Measurements from ENCODE around the gene IQCE. TPM values are rescaled to one million over a fixed set of nuclear protein-coding genes. Genes with fewer than 3 reads are reported as not detected.
A peak's percentile ranks its signal among the peaks of the same experiment; 100 is the strongest.

IQCE gene
- polyA plus RNA-seq, 3 donors: 22.3 to 28.8 (median 26.4) TPM

GRCh38 chr7:2629746-2630681 is 71.2 kb downstream of the IQCE start:
- DNase-seq: no peak

GRCh38 chr7:2631946-2632732 is 73.4 kb downstream of the IQCE start, which contains the start of gene TTYH3:
Gene TTYH3 (plus strand): TSS chr7:2631986. CDS start chr7:2632156, 170 bp downstream.
- no peak for DNase-seq

DNA sequence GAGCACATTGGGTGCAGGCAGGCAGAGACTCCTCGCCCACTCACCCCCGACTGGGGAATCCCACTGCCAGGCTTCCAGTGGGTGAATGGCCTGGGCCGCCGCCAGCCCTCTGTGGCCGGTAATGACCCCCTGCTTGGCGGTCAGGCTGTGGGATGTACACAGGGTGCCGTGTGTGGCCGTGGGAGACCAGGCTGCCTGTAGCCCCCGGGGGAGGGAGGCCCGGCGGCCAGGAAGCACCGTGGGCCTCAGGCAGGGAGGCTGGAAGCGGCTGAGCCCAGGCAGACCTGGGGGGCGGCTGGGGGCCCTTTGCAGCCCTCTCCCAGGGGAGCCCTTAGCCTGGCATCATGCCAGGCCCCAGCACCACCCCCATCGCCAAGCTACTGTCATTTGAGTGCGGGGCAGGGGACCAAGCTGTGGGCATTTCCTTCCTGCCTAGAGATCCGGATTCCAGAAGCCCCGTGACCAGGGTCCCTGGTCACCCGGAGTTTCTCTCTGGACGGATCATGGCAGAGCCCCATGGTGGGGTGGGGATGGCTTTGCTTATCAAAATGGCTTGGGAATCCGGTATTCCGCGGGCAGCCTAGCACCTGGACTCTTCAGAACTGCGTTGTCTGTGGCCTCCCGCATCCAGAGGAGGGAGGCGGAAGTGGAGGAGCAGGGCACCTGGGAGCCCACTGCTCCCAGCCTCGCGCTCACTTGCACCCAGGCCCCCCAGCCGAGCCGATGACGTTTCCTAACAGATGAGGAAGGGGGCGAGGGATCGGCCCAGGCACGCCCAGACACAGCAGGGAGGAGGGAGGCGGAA is 74.2 kb downstream of the IQCE start:
- DNase-seq: no peak

DNA sequence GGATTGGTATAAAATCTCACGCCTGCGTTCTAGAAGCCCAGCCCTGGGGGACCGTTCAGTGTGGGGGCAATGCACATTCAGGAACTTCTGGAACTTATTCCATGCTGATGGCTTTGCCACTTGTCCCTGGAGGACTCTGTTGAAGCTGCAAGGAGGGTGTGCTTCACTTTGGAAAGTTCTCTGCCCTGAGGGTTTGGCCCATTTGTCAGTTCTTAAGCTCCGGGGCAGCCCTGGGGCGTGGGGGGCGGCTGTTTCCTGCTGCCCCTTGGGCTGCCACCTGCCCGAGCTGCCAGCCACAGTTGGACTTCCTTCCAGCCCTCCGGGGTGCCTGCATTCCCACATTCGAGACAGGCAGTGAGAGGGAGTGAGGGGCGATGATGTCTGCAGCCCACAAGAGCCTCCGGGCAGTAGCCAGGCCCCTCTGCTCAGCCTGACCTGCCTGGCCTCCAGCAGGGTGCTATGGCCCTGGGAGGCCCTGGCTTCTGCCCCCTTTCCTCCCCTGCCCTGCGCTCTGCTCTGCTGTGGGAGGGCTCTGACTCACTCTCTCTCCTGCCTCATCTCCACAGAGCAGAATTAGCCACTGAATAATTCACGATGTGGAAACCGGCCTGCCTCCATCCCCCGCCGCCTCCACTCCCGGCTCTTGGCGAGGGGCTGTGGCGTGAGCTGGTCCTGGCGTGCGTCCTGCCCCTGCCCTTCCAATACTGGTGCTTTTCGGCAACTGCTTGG is 74.9 kb downstream of the IQCE start:
- DNase-seq: no peak

- no peak for DNase-seq
Observed at GRCh38 chr7:2634267-2635145, 75.7 kb downstream of the IQCE start.

DNA sequence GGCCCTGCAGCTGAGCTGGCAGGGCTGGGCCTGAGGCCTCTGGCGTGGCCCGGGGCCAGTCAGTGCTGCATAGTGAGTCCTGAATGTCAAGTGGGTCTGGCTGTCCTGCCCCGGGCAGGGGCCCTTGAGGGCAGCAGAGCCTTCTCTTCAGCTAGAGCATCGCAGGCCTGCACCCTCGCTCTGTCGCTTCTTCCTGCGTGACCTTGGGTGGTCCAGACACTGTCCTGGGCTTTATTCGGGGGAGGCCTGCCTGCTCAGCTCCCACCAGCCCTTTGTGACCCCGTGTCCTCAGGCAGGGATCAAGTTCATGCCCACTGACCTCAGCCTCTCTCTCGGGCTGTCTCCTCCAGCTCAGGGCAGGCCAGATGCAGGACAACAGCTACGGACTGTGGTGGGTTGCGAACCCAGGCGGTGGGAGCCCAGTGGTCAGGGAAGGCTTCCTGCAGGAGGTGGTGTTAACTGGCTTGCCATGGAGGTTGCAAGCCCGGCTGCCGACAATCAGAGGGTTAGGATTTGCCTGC is 76.4 kb downstream of the IQCE start:
- DNase-seq: no peak

GRCh38 chr7:2635810-2636701 is 77.3 kb downstream of the IQCE start:
- DNase-seq: no peak

GRCh38 chr7:2637066-2637471 is 78.3 kb downstream of the IQCE start:
- DNase-seq: no peak

GRCh38 chr7:2637505-2638223 is 78.9 kb downstream of the IQCE start:
- DNase-seq: no peak

- no peak for DNase-seq
Observed at GRCh38 chr7:2638224-2638991, 79.6 kb downstream of the IQCE start.

DNA sequence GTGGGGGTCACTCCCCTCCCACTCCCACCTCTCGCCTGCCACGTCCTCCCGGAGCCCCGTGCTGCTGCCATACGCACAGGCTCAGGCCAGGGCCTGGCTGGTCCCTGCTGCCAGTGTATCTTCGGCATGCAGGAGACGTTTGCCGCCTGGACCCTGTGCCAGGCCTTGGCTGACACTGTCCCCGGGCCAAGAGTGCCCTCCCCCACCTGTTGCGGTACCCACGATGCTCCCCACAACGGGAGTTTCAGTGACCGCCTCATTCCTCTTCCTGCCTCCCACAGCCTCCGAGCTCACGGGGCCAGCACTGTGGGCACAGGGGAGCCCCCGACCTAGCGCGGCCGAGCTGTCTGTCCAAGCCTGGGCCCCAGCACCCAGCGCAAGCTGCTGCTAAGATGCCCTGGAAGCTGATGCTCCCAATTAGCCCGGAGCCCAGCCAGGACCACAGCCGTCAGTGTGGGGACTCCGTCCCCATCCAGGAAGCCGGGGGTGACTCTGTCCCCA is 80.5 kb downstream of the IQCE start:
- no peak for DNase-seq

DNA sequence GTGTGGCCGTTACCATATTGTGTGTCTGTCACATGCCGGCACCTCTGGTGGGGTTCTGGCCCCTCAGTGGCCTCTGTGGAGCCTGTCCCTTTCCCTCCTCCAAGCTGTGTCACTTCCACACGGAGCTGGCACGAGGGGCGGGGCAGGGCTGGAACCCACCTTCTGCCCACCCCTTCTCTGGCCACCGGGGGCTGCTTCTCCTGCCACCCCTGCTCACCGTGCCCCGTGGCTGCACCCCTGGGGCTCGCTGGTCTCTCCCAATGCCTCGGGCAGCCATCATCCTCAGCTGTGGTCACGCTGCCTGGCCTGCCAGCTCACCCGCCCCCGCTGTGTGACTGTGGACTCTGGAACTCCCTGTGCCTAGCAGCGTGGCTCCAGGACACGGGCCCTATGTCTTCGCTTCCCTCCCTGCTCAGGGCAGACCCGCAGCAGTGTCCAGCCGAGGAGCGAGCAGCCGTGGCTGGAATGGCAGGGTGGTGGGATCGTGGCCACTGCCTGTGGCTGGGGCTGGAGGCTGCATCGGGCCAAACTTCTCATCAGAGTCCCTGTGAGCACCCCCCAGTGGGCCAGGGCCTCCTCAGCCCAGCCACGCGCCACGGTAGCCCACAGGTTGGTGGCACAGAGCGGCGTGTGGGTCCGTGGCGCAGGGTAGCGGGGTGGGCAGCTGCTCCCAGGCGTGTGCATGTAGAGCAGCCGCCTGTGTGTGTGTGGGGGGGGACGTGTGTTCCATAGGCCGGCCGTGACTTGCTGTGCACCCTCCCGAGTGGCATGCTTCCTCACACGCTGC is 81.1 kb downstream of the IQCE start:
- DNase-seq: no peak

GRCh38 chr7:2640482-2640830 is 81.7 kb downstream of the IQCE start:
- no peak for DNase-seq

GRCh38 chr7:2640846-2641316 is 82.1 kb downstream of the IQCE start:
- no peak for DNase-seq

GRCh38 chr7:2641406-2642393 is 82.9 kb downstream of the IQCE start:
- DNase-seq: peak; percentile 92
